Adipocyte (in vitro differentiated cells): ENCODE results near the gene PPARD.

Source experiments
- DNase-seq: peaks from one replicate; pipeline ENCODE4 v3.0.0-alpha.2; 2015; ENCODE audit warnings: low read depth
- H3K27me3 ChIP-seq: replicated peaks from 2 replicates; pipeline ENCODE4 v1.7.0; 2013; ENCODE audit warnings: mild to moderate bottlenecking, low read length, moderate library complexity; ENCODE audit not compliant: control insufficient read depth, insufficient read depth
- H3K36me3 ChIP-seq: 2 replicates; pipeline ENCODE4 v1.7.0; 2013; ENCODE audit warnings: low read length, mild to moderate bottlenecking, moderate library complexity; ENCODE audit not compliant: control insufficient read depth, insufficient read depth, severe bottlenecking
- H3K4me1 ChIP-seq: 2 replicates; pipeline ENCODE4 v1.7.0; 2013; ENCODE audit warnings: mild to moderate bottlenecking, low read length, moderate library complexity; ENCODE audit not compliant: control insufficient read depth, insufficient read depth
- H3K4me3 ChIP-seq: 2 replicates; pipeline ENCODE4 v1.7.0; 2013; ENCODE audit warnings: mild to moderate bottlenecking, low read length, moderate library complexity
- H3K9ac ChIP-seq: 2 replicates; pipeline ENCODE4 v1.7.0; 2013; ENCODE audit warnings: mild to moderate bottlenecking, low read length, moderate library complexity
- H3K9me3 ChIP-seq: 2 replicates; pipeline ENCODE4 v1.7.0; 2013; ENCODE audit warnings: mild to moderate bottlenecking, low read length, moderate library complexity; ENCODE audit not compliant: control insufficient read depth

PPARD gene

GRCh38 chr6:35341557-35341956 lies 801 bp upstream of the PPARD start:
- Histone ChIP-seq H3K27me3 (no peaks in the 10 kb centered on the region), H3K4me3 (no peak overlapping the region)

DNA sequence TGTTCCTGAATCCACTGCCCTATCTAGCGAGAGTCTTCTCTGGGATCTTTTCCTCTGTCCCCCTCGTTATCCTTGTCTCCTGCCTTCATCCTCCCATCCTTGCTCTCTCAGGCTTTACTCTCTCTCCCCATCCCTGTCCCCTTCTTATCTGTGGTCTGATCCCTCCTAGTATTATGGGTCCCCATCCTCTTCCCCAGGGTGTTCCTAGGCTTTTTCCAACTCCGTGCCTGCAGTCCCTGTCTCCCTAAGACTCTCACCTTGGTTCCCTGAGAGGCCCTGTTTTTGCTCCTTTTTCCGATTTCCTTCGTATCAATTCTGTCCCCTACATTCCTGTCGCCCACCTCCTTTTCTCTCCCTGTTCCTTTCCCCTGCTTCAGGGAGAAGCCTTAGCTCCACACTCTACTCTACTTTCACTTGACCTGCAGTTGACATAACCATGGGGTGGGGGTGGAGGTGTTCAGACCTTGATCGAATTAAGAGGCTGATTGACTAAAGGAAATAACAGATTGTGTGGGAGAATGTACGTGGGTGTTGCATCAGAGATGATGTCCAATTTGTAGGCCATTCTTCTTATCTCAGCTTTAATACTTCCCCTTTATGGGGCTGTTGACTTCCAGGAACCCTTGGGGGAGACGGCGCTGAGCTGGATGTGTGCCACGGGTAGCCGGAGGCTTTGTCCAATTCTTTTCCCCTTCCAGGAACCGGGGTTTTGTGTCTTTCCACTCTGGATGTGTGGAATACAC lies 905 bp downstream of the PPARD start:
- Histone ChIP-seq H3K27me3 (no peaks in the 10 kb centered on the region), H3K9me3 (no peaks in the 10 kb centered on the region), H3K4me3 (peak overlapping the region; percentile 86), H3K9ac (peak overlapping the region; percentile 86), H3K36me3 (peaks cover 15% of the 10 kb centered on the region), H3K4me1 (peaks cover 21% of the 10 kb centered on the region)
- peak; percentile 45 for DNase-seq

More at GRCh38 chr6:35341557-35341956, 801 bp upstream of the PPARD start:
- no peak for DNase-seq
- peaks cover 21% of the 10 kb centered on the region for H3K4me1 ChIP-seq
- no peak overlapping the region for H3K9ac ChIP-seq
- no peaks in the 10 kb centered on the region for H3K9me3 ChIP-seq
- peaks cover 4% of the 10 kb centered on the region for H3K36me3 ChIP-seq

DNA sequence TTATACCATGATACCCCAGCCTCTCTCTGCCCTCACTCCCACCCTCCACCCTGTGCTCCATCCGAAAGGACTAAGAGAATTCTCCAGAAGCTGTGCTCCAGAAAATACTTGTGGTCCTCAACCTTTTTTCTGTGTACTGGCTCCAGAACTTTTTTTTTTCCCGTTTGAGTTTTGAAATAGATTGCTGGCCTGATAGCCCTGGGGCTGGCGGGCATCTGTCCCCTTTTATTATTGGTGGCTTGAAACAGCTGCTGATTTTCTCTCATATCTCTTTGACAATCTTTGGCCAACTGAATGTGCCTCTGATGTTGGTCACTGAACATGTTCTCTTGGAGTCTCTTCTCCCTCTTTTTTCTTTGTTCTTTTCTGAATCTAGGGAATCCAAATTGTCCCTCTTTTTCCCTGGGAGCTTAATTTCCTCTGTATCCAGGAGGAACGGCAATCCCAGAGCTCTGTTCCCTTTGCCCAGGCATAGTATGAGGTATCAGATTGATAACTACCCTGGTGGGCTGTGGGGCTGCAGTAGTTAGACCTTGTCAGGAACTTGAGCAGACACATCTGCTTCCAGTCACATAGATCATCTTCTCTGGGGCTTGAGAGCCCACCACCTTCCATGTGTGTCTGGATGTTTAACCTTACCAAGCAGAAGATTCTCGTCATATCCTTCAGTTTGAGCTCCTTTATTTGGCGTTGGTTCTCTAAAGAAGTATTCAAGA lies 1.6 kb downstream of the PPARD start:
- no peaks in the 10 kb centered on the region for H3K27me3 ChIP-seq
- peak overlapping the region; percentile 86 for H3K4me3 ChIP-seq
- H3K9me3 ChIP-seq: no peaks in the 10 kb centered on the region
- DNase-seq: peak; percentile 62
- peak overlapping the region; percentile 86 for H3K9ac ChIP-seq
- peaks cover 22% of the 10 kb centered on the region for H3K36me3 ChIP-seq
- peaks cover 21% of the 10 kb centered on the region for H3K4me1 ChIP-seq

GRCh38 chr6:35351422-35351821 lies 9.1 kb downstream of the PPARD start:
- no peaks in the 10 kb centered on the region for H3K27me3 ChIP-seq
- H3K36me3 ChIP-seq: peaks cover 58% of the 10 kb centered on the region
- H3K9me3 ChIP-seq: no peaks in the 10 kb centered on the region
- no peak for DNase-seq
- H3K4me1 ChIP-seq: peaks cover 4% of the 10 kb centered on the region
- no peak overlapping the region for H3K9ac ChIP-seq
- no peak overlapping the region for H3K4me3 ChIP-seq

- Histone ChIP-seq H3K4me3 (no peak overlapping the region), H3K27me3 (no peaks in the 10 kb centered on the region), H3K9me3 (no peaks in the 10 kb centered on the region), H3K4me1 (peaks cover 4% of the 10 kb centered on the region), H3K9ac (no peak overlapping the region), H3K36me3 (peaks cover 58% of the 10 kb centered on the region)
- DNase-seq: no peak
These were observed 10.4 kb downstream of the PPARD start for GRCh38 chr6:35352735-35353134.

DNA sequence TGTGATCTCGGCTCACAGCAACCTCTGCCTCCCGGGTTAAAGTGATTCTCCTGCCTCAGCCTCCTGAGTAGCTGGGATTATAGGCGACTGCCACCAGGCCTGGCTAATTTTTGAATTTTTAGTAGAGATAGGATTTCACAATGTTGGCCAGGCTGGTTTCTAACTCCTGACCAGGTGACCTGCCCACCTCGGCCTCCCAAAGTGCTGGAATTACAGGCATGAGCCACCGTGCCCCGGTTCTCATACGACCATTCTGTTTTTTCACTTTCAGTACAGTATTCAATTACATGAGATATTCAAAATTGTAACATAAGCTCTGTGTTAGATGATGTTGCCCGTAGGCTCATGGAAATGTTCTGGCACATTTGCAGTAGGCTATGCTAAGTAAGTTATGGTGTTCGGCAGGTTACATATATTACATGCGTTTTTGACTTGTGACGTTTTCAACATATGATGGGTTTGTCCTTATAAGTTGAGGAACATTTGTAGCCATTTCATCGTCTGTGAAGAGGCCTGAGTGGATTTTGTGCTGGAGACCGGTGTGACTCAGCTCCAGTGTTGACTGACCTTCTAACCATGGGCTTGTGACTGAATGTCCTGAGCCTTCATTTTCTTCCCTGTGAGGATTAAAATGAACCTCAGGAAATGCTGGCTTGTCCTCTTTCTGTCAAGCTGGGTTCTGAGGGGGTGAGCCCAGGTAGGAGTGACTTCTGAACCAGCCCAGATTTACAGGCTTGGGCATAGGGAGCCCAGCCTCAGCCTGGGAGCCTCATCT lies 12.2 kb downstream of the PPARD start:
- Histone ChIP-seq H3K36me3 (peaks cover 43% of the 10 kb centered on the region), H3K4me1 (peaks cover 7% of the 10 kb centered on the region), H3K27me3 (no peaks in the 10 kb centered on the region), H3K9ac (no peak overlapping the region), H3K9me3 (no peaks in the 10 kb centered on the region), H3K4me3 (no peak overlapping the region)
- peak; percentile 46 for DNase-seq

GRCh38 chr6:35356391-35356790 lies 14.0 kb downstream of the PPARD start:
- Histone ChIP-seq H3K27me3 (no peaks in the 10 kb centered on the region), H3K9ac (no peak overlapping the region), H3K9me3 (no peaks in the 10 kb centered on the region), H3K36me3 (peaks cover 42% of the 10 kb centered on the region), H3K4me1 (peaks cover 24% of the 10 kb centered on the region), H3K4me3 (no peak overlapping the region)
- no peak for DNase-seq

- Histone ChIP-seq H3K9me3 (no peaks in the 10 kb centered on the region), H3K9ac (no peak overlapping the region), H3K4me1 (peaks cover 24% of the 10 kb centered on the region), H3K27me3 (no peaks in the 10 kb centered on the region), H3K36me3 (peaks cover 32% of the 10 kb centered on the region), H3K4me3 (no peak overlapping the region)
- no peak for DNase-seq
These were observed 15.3 kb downstream of the PPARD start for GRCh38 chr6:35357677-35358076.

GRCh38 chr6:35358086-35358485 lies 15.7 kb downstream of the PPARD start:
- H3K27me3 ChIP-seq: no peaks in the 10 kb centered on the region
- no peak overlapping the region for H3K9ac ChIP-seq
- H3K9me3 ChIP-seq: no peaks in the 10 kb centered on the region
- H3K36me3 ChIP-seq: peaks cover 27% of the 10 kb centered on the region
- H3K4me1 ChIP-seq: peaks cover 24% of the 10 kb centered on the region
- DNase-seq: no peak
- no peak overlapping the region for H3K4me3 ChIP-seq

GRCh38 chr6:35359346-35359743 lies 17.0 kb downstream of the PPARD start:
- no peaks in the 10 kb centered on the region for H3K27me3 ChIP-seq
- no peak overlapping the region for H3K4me3 ChIP-seq
- no peak overlapping the region for H3K9ac ChIP-seq
- peaks cover 20% of the 10 kb centered on the region for H3K36me3 ChIP-seq
- no peak for DNase-seq
- H3K9me3 ChIP-seq: no peaks in the 10 kb centered on the region
- H3K4me1 ChIP-seq: peaks cover 24% of the 10 kb centered on the region

DNA sequence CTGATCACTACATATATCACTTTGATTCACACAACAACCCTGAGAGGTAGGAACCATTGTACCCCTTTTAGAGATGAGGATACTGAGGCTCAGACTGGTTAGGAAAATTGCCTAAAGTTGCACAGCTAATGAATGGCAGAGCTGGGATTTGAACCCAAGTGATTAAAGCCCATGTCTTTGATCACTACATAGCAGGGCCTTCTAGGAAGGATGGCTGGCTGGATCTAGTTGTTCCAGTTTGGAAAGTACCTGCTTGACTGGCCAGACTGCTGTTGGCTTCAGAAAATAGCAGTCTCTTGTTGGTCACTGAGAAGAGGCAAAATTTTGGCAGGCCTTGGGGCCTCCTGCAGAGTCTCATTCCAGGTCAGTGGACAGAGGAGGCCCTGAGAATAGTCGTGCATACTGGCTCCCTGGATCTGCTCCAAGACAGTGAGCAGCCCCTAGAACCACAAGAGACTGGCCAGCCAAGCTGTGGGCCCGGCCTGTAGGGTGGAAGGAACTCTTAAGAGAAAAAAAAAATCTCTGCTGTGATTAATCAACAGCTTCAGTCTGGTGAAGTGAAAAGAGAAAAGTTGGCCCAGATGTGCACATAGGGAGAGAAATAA lies 17.5 kb downstream of the PPARD start:
- Histone ChIP-seq H3K9me3 (no peaks in the 10 kb centered on the region), H3K9ac (no peak overlapping the region), H3K4me3 (no peak overlapping the region), H3K36me3 (peaks cover 15% of the 10 kb centered on the region), H3K27me3 (no peaks in the 10 kb centered on the region), H3K4me1 (peaks cover 21% of the 10 kb centered on the region)
- peak; percentile 73 for DNase-seq
